ENCODE data around the gene RPTN. TPM values are rescaled to one million over a fixed set of nuclear protein-coding genes. Genes with fewer than 3 reads are reported as not detected.

RPTN gene
- total RNA-seq, 1 donor from 2014 or later, result not detected

DNA sequence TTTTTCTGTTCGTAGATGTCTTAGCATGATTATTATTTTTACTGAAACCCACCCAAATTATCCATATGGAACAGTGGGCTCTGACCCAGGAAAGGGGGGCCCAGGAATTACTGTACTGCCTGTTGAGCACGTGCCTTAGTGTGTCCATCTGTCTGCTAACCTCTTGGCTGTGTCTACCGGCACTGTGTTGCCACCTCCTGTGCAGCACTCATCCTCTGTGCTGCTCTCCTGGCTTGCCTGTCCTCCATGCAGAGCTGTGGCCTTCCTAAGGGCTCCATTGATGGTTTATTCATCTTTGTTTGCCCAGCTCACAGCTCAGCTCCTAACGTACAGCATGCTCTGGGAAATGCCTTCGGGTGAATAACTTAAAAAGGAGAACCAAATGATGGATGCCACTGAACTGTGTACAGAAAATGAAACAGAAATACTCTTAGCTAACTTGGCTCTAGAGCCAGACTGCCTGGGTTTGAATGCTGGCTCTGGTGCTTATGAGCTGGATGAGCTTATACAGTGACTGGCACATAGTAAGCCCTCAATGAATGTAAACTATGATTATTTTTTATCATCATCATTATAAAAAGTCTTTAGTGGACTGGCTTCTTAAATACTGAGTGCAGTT lies 11.4 kb upstream of the RPTN start:
- Mint-ChIP-seq H3K9me3 (ENCODE audit: unreplicated experiment) (no peaks in the 10 kb centered on the region), H3K36me3 (ENCODE audit: low read depth, unreplicated experiment) (no peaks in the 10 kb centered on the region), H3K4me1 (ENCODE audit: unreplicated experiment) (peaks cover 7% of the 10 kb centered on the region), H3K27me3 (ENCODE audit: unreplicated experiment) (peaks cover 1% of the 10 kb centered on the region), H3K27ac (ENCODE audit: unreplicated experiment) (no peak overlapping the region), H3K4me3 (ENCODE audit: unreplicated experiment) (no peak overlapping the region)
- TF ChIP-seq, protein P1, sequence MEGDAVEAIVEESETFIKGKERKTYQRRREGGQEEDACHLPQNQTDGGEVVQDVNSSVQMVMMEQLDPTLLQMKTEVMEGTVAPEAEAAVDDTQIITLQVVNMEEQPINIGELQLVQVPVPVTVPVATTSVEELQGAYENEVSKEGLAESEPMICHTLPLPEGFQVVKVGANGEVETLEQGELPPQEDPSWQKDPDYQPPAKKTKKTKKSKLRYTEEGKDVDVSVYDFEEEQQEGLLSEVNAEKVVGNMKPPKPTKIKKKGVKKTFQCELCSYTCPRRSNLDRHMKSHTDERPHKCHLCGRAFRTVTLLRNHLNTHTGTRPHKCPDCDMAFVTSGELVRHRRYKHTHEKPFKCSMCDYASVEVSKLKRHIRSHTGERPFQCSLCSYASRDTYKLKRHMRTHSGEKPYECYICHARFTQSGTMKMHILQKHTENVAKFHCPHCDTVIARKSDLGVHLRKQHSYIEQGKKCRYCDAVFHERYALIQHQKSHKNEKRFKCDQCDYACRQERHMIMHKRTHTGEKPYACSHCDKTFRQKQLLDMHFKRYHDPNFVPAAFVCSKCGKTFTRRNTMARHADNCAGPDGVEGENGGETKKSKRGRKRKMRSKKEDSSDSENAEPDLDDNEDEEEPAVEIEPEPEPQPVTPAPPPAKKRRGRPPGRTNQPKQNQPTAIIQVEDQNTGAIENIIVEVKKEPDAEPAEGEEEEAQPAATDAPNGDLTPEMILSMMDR (IDR thresholded peaks at IDR 0.05; ENCODE audit: unreplicated experiment), result no peak
- no peak for DNase-seq (ENCODE audit: low spot score)

DNA sequence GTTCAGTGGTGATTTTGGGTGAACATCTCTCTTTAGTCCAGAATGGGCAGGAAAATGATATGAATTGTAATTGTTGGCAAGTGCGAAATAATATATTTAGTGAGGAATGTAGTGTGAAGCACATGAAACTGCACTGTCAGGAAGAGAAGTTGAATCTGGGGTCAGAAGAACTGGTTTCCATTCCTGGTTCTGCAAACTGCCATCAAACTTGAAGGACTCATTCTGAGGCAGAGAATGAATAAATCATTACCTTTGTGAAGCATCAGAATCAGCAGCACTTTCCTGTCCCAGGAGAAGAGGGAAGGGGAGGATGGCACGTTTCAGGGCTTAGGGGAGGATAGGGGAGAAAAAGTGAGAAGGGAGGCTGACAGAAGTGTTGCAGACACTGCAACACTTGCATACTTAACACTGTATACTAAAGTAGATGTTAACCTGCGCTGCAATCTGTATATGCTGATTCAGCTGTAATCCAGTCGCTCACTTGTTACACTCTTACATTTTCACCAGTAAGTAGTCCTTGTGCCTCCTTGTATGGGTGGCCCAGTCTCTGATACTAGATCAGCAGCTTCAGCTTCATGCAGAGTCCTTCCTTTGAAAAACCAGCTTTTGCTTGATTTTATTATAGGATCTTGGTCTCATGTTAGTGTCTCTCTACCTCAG lies 10.5 kb upstream of the RPTN start:
- Mint-ChIP-seq H3K27me3 (ENCODE audit: unreplicated experiment) (peaks cover 1% of the 10 kb centered on the region), H3K9me3 (ENCODE audit: unreplicated experiment) (no peaks in the 10 kb centered on the region), H3K4me1 (ENCODE audit: unreplicated experiment) (peaks cover 10% of the 10 kb centered on the region), H3K27ac (ENCODE audit: unreplicated experiment) (no peak overlapping the region), H3K36me3 (ENCODE audit: low read depth, unreplicated experiment) (no peaks in the 10 kb centered on the region), H3K4me3 (ENCODE audit: unreplicated experiment) (no peak overlapping the region)
- no peak for DNase-seq (ENCODE audit: low spot score)
- TF ChIP-seq, protein P1 (IDR thresholded peaks at IDR 0.05; ENCODE audit: unreplicated experiment), result no peak

DNA sequence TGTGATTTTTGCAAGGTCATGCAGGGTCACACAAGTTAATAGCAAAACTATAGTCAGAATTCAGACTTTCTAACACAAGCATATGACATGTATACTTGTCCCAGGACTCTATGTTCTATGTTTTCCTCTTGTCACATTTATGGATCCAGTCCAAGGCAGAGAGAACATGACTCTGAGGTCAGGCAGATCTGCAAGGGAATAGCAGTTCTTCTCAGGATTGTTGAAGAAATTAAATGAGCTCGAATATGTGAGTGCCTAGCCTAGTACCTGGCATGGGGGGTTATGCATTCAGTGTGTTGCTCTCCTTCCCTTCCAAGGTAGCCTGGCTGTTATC lies 9.5 kb upstream of the RPTN start:
- Mint-ChIP-seq H3K4me1 (ENCODE audit: unreplicated experiment) (peaks cover 18% of the 10 kb centered on the region), H3K36me3 (ENCODE audit: low read depth, unreplicated experiment) (no peaks in the 10 kb centered on the region), H3K27me3 (ENCODE audit: unreplicated experiment) (peaks cover 1% of the 10 kb centered on the region), H3K9me3 (ENCODE audit: unreplicated experiment) (no peaks in the 10 kb centered on the region), H3K27ac (ENCODE audit: unreplicated experiment) (no peak overlapping the region), H3K4me3 (ENCODE audit: unreplicated experiment) (no peak overlapping the region)
- no peak for DNase-seq (ENCODE audit: low spot score)
- TF ChIP-seq, protein P1 (IDR thresholded peaks at IDR 0.05; ENCODE audit: unreplicated experiment), result no peak

DNA sequence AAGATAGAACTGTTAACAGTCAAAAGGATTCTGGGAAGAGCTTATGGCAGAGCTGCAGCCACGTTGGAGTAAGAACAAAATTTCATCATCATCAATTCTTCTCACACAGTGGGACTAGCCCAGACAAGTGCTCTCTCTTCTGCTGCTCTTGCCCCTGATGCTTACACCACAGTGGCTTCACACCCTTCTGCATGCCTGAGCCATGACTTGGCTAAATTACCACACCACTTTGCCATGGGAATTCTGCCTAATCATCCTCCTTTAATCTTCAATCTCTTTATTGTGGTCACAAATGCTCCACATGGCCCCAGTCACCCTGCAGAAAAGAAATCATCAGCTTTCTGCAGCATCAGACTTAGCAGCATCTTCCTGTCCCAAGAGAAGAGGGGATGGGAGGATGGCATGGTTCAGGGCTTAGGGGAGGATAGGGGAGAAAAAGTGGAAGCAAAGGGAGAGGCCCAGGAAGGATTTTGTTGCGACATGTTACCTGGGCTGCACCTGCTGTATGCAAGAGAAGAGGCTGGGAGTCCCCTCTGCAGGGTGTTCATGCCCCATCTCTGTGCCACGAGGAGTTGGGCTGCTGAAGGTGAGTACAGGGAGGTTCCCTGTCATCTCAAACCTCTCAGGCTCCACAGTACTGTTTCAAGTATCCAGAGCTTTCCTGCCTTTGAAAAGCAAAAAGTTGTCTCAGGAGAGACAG lies 9.0 kb upstream of the RPTN start:
- H3K27me3 Mint-ChIP-seq (ENCODE audit: unreplicated experiment), result peaks cover 1% of the 10 kb centered on the region
- TF ChIP-seq, protein P1 (IDR thresholded peaks at IDR 0.05; ENCODE audit: unreplicated experiment), result no peak
- DNase-seq (ENCODE audit: low spot score), result no peak
- H3K36me3 Mint-ChIP-seq (ENCODE audit: low read depth, unreplicated experiment), result no peaks in the 10 kb centered on the region
- H3K4me1 Mint-ChIP-seq (ENCODE audit: unreplicated experiment), result peaks cover 24% of the 10 kb centered on the region
- H3K9me3 Mint-ChIP-seq (ENCODE audit: unreplicated experiment), result no peaks in the 10 kb centered on the region
- H3K27ac Mint-ChIP-seq (ENCODE audit: unreplicated experiment), result no peak overlapping the region
- no peak overlapping the region for H3K4me3 Mint-ChIP-seq (ENCODE audit: unreplicated experiment)

DNA sequence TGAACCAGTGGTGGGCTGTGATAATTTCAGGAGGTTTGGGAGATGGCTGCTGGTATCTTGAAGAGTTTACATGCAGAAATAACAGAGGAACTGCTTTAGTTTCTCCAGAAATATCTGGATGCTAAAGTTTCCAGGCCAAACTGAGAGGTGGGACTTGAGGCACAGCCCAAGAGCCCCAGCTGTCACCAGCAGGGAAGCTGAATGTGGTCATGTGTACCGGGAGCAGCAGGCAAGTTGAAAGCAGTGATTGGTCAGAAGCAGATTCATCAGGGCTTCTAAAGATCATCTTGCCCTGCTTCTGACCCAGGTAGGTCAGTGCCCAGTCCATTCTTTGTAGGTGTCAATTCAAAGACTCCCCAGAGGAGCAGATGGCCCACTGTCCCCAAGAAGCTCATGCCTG lies 7.9 kb upstream of the RPTN start:
- DNase-seq (ENCODE audit: low spot score), result no peak
- Mint-ChIP-seq H3K36me3 (ENCODE audit: low read depth, unreplicated experiment) (no peaks in the 10 kb centered on the region), H3K27me3 (ENCODE audit: unreplicated experiment) (peaks cover 1% of the 10 kb centered on the region), H3K9me3 (ENCODE audit: unreplicated experiment) (no peaks in the 10 kb centered on the region), H3K4me3 (ENCODE audit: unreplicated experiment) (no peak overlapping the region), H3K4me1 (ENCODE audit: unreplicated experiment) (peaks cover 25% of the 10 kb centered on the region), H3K27ac (ENCODE audit: unreplicated experiment) (no peak overlapping the region)
- TF ChIP-seq, protein P1 (IDR thresholded peaks at IDR 0.05; ENCODE audit: unreplicated experiment), result no peak

Measured in endothelial cell (in vitro differentiated cells).